ENCODE results near the gene ITGB7. TPM values are rescaled to one million over a fixed set of nuclear protein-coding genes. Genes with fewer than 3 reads are reported as not detected.

The ITGB7 gene
- total and polyA plus RNA-seq, 4 experiments from 2014 or later = 271 to 397 (median 378) TPM

GRCh38 chr12:53161119-53161911 is 45.7 kb downstream of the ITGB7 start:
- Histone ChIP-seq H3K27me3 (ENCODE audit: insufficient read depth, low read length) (no peaks in the 10 kb centered on the region), H3K36me3 (ENCODE audit: insufficient read depth, low read length) (no peaks in the 10 kb centered on the region), H3K4me3 (ENCODE audit: low read length in 2 of 2) (no peak overlapping the region), H3K27ac (ENCODE audit: low read depth, low read length) (no peak overlapping the region), H3K4me1 (ENCODE audit: insufficient read depth, low read length) (peaks cover 10% of the 10 kb centered on the region), H3K9me3 (ENCODE audit: control insufficient read depth in 1 of 2, low read length in 2 of 2) (no peaks in the 10 kb centered on the region)
- Mint-ChIP-seq H3K9me3 (no peaks in the 10 kb centered on the region), H3K4me3 (no peak overlapping the region), H3K36me3 (no peaks in the 10 kb centered on the region), H3K4me1 (peaks cover 5 to 8% (median 6%) of the 10 kb centered on the region in 4 donors), H3K27ac (no peak overlapping the region), H3K27me3 (no peaks in the 10 kb centered on the region)
- ChIA-PET POLR2A (ENCODE audit: partially characterized antibody) (interaction anchor here (0.7 to 2.6 kb wide), 10 partner anchors 19 to 160 kb away, joined by 3 to 12 read pairs (median 6); partner anchors contain the start of genes AAAS, CSAD, ESPL1 and ITGB7), CTCF (ENCODE audit: partially characterized antibody) (interaction anchor here (0.7 to 10.4 kb wide), 22 partner anchors 8 to 184 kb away, joined by 3 to 165 read pairs (median 9); partner anchors contain the start of genes CSAD, ESPL1, ITGB7 and PFDN5)
- intact Hi-C loops (cut with micrococcal nuclease) = no loop called here
- DNase-seq = no peak

- intact Hi-C loops (cut with micrococcal nuclease) = no loop called here
- no peaks in the 10 kb centered on the region for H3K27me3 ChIP-seq (ENCODE audit: insufficient read depth, low read length)
Measured at GRCh38 chr12:53160673-53161072, 46.4 kb downstream of the ITGB7 start.

GRCh38 chr12:53160000-53160399 is 47.1 kb downstream of the ITGB7 start:
- H3K9me3 Mint-ChIP-seq = no peaks in the 10 kb centered on the region
- Histone ChIP-seq H3K27me3 (ENCODE audit: insufficient read depth, low read length) (no peaks in the 10 kb centered on the region), H3K36me3 (ENCODE audit: insufficient read depth, low read length) (no peaks in the 10 kb centered on the region), H3K27ac (ENCODE audit: low read depth, low read length) (no peak overlapping the region), H3K4me3 (ENCODE audit: low read length in 2 of 2) (no peak overlapping the region), H3K9me3 (ENCODE audit: control insufficient read depth in 1 of 2, low read length in 2 of 2) (no peaks in the 10 kb centered on the region), H3K4me1 (ENCODE audit: insufficient read depth, low read length) (peaks cover 10% of the 10 kb centered on the region)
- ChIA-PET POLR2A (ENCODE audit: partially characterized antibody) (interaction anchor here (0.6 to 2.4 kb wide), 21 partner anchors 20 to 285 kb away, joined by 3 to 17 read pairs (median 4); partner anchors contain the start of genes AAAS, CSAD, ITGB7 and PFDN5), CTCF (ENCODE audit: partially characterized antibody) (interaction anchor here (0.7 to 10.4 kb wide), 49 partner anchors 9 to 349 kb away, joined by 3 to 165 read pairs (median 4); partner anchors contain the start of genes AAAS, CSAD, ESPL1 and ITGB7)
- no peak for DNase-seq
- H3K27me3 Mint-ChIP-seq = no peaks in the 10 kb centered on the region
- intact Hi-C loops (cut with micrococcal nuclease) = loop anchor here (1.0 to 2.0 kb wide), 10 partner anchors 20 to 261 kb away; partner anchors contain the start of genes AAAS, CSAD, ESPL1 and PFDN5
- H3K27ac Mint-ChIP-seq = no peak overlapping the region
- peaks cover 5 to 8% (median 6%) of the 10 kb centered on the region in 4 donors for H3K4me1 Mint-ChIP-seq
- H3K36me3 Mint-ChIP-seq = no peaks in the 10 kb centered on the region
- H3K4me3 Mint-ChIP-seq = no peak overlapping the region

More at GRCh38 chr12:53160673-53161072, 46.4 kb downstream of the ITGB7 start:
- no peak overlapping the region for H3K4me3 Mint-ChIP-seq
- no peak overlapping the region for H3K27ac Mint-ChIP-seq
- DNase-seq = no peak
- H3K36me3 Mint-ChIP-seq = no peaks in the 10 kb centered on the region
- Histone ChIP-seq H3K36me3 (ENCODE audit: insufficient read depth, low read length) (no peaks in the 10 kb centered on the region), H3K9me3 (ENCODE audit: control insufficient read depth in 1 of 2, low read length in 2 of 2) (no peaks in the 10 kb centered on the region), H3K4me3 (ENCODE audit: low read length in 2 of 2) (no peak overlapping the region), H3K4me1 (ENCODE audit: insufficient read depth, low read length) (peaks cover 10% of the 10 kb centered on the region), H3K27ac (ENCODE audit: low read depth, low read length) (no peak overlapping the region)
- CTCF ChIA-PET (ENCODE audit: partially characterized antibody) = interaction anchor here (0.7 to 10.4 kb wide), 33 partner anchors 8 to 270 kb away, joined by 3 to 165 read pairs (median 6); partner anchors contain the start of genes CSAD, ESPL1, ITGB7 and PFDN5
- POLR2A ChIA-PET (ENCODE audit: partially characterized antibody) = interaction anchor here (1.1 to 2.6 kb wide), 14 partner anchors 20 to 185 kb away, joined by 3 to 12 read pairs (median 5); partner anchors contain the start of genes AAAS, CSAD, ESPL1 and ITGB7
- H3K27me3 Mint-ChIP-seq = no peaks in the 10 kb centered on the region
- H3K4me1 Mint-ChIP-seq = peaks cover 5 to 8% (median 6%) of the 10 kb centered on the region in 4 donors
- no peaks in the 10 kb centered on the region for H3K9me3 Mint-ChIP-seq

GRCh38 chr12:53159195-53159839 is 47.7 kb downstream of the ITGB7 start:
- H3K4me3 Mint-ChIP-seq = peak overlapping the region in 2 of 8 donors; percentile 2 to 54
- peaks cover 5 to 8% (median 6%) of the 10 kb centered on the region in 4 donors for H3K4me1 Mint-ChIP-seq
- Histone ChIP-seq H3K27ac (ENCODE audit: low read depth, low read length) (no peak overlapping the region), H3K9me3 (ENCODE audit: control insufficient read depth in 1 of 2, low read length in 2 of 2) (no peaks in the 10 kb centered on the region), H3K4me1 (ENCODE audit: insufficient read depth, low read length) (peaks cover 10% of the 10 kb centered on the region), H3K36me3 (ENCODE audit: insufficient read depth, low read length) (no peaks in the 10 kb centered on the region), H3K27me3 (ENCODE audit: insufficient read depth, low read length) (no peaks in the 10 kb centered on the region), H3K4me3 (ENCODE audit: low read length in 2 of 2) (no peak overlapping the region)
- H3K9me3 Mint-ChIP-seq = no peaks in the 10 kb centered on the region
- no peaks in the 10 kb centered on the region for H3K27me3 Mint-ChIP-seq
- POLR2A ChIA-PET (ENCODE audit: partially characterized antibody) = interaction anchor here (0.6 to 2.4 kb wide), 21 partner anchors 21 to 286 kb away, joined by 3 to 17 read pairs (median 4); partner anchors contain the start of genes AAAS, CSAD and ZNF740
- peak; percentile 83 to 85 (median 85) for DNase-seq
- no peaks in the 10 kb centered on the region for H3K36me3 Mint-ChIP-seq
- intact Hi-C loops (cut with micrococcal nuclease) = loop anchor here (1.0 to 2.0 kb wide), 10 partner anchors 21 to 262 kb away; partner anchors contain the start of genes AAAS, CSAD, ESPL1 and PFDN5
- CTCF ChIA-PET (ENCODE audit: partially characterized antibody) = interaction anchor here (0.7 to 10.4 kb wide), 48 partner anchors 8 to 349 kb away, joined by 3 to 165 read pairs (median 4); partner anchors contain the start of genes AAAS, CSAD, ESPL1 and ITGB7
- H3K27ac Mint-ChIP-seq = peak overlapping the region in 4 of 7 donors; percentile 3 to 87 (median 44)

GRCh38 chr12:53152390-53152789 is 54.7 kb downstream of the ITGB7 start:
- H3K4me1 Mint-ChIP-seq = no peaks in the 10 kb centered on the region
- no peaks in the 10 kb centered on the region for H3K4me1 ChIP-seq (ENCODE audit: insufficient read depth, low read length)
- H3K27ac Mint-ChIP-seq = no peak overlapping the region
- no peak overlapping the region for H3K4me3 Mint-ChIP-seq
- H3K9me3 ChIP-seq (ENCODE audit: control insufficient read depth in 1 of 2, low read length in 2 of 2) = no peaks in the 10 kb centered on the region
- POLR2A ChIA-PET (ENCODE audit: partially characterized antibody) = no interaction called here
- CTCF ChIA-PET (ENCODE audit: partially characterized antibody) = no interaction called here
- no peak for DNase-seq
- H3K36me3 Mint-ChIP-seq = no peaks in the 10 kb centered on the region
- H3K27ac ChIP-seq (ENCODE audit: low read depth, low read length) = no peak overlapping the region
- H3K9me3 Mint-ChIP-seq = no peaks in the 10 kb centered on the region
- no peaks in the 10 kb centered on the region for H3K27me3 ChIP-seq (ENCODE audit: insufficient read depth, low read length)
- intact Hi-C loops (cut with micrococcal nuclease) = no loop called here
- H3K27me3 Mint-ChIP-seq = no peaks in the 10 kb centered on the region
- no peak overlapping the region for H3K4me3 ChIP-seq (ENCODE audit: low read length in 2 of 2)
- no peaks in the 10 kb centered on the region for H3K36me3 ChIP-seq (ENCODE audit: insufficient read depth, low read length)

- no peak overlapping the region for H3K27ac ChIP-seq (ENCODE audit: low read depth, low read length)
- H3K4me1 ChIP-seq (ENCODE audit: insufficient read depth, low read length) = no peaks in the 10 kb centered on the region
- Mint-ChIP-seq H3K27ac (no peak overlapping the region), H3K4me1 (no peaks in the 10 kb centered on the region), H3K27me3 (no peaks in the 10 kb centered on the region), H3K9me3 (no peaks in the 10 kb centered on the region), H3K36me3 (no peaks in the 10 kb centered on the region), H3K4me3 (no peak overlapping the region)
- intact Hi-C loops (cut with micrococcal nuclease) = no loop called here
- H3K27me3 ChIP-seq (ENCODE audit: insufficient read depth, low read length) = no peaks in the 10 kb centered on the region
- ChIA-PET POLR2A (ENCODE audit: partially characterized antibody) (no interaction called here), CTCF (ENCODE audit: partially characterized antibody) (interaction anchor here (0.6 to 2.3 kb wide), 3 partner anchors 9 to 85 kb away, joined by 3 to 6 read pairs (median 3); no protein-coding TSS in a partner anchor)
- H3K9me3 ChIP-seq (ENCODE audit: control insufficient read depth in 1 of 2, low read length in 2 of 2) = no peaks in the 10 kb centered on the region
- no peaks in the 10 kb centered on the region for H3K36me3 ChIP-seq (ENCODE audit: insufficient read depth, low read length)
- DNase-seq = no peak
- no peak overlapping the region for H3K4me3 ChIP-seq (ENCODE audit: low read length in 2 of 2)
Measured at GRCh38 chr12:53151039-53151438, 56.0 kb downstream of the ITGB7 start.
